Measurements from ENCODE around the gene PREX1. TPM values are rescaled to one million over a fixed set of nuclear protein-coding genes. Genes with fewer than 3 reads are reported as not detected.

PREX1 gene
- total and polyA plus RNA-seq, 3 donors from 2014 or later, result 18.0 to 36.5 (median 27.1) TPM

- Histone ChIP-seq H3K36me3 (ENCODE audit: low read depth, missing control alignments) (no peaks in the 10 kb centered on the region), H3K27ac (no peak overlapping the region), H3K9me3 (no peaks in the 10 kb centered on the region), H3K4me3 (no peak overlapping the region), H3K4me1 (no peaks in the 10 kb centered on the region), H3K27me3 (no peaks in the 10 kb centered on the region)
- intact Hi-C loops (cut with DNase I; ENCODE audit: low total_unique reads), result no loop called here
- DNase-seq, result no peak
- no peak for TF ChIP-seq POLR2A (IDR thresholded peaks at IDR 0.05)
- TF ChIP-seq CTCF (IDR thresholded peaks at IDR 0.05), result no peak
- WGBS, 2 donors, result 70 to 84% methylated on average over 8 to 10 of the region's 10 CpGs
Measured at GRCh38 chr20:48808382-48809034, 19.3 kb downstream of the PREX1 start.

GRCh38 chr20:48807586-48808381, 20.0 kb downstream of the PREX1 start:
- intact Hi-C loops (cut with DNase I; ENCODE audit: low total_unique reads), result no loop called here
- H3K27ac ChIP-seq, result no peak overlapping the region
- no peaks in the 10 kb centered on the region for H3K4me1 ChIP-seq
- no peak for TF ChIP-seq CTCF (IDR thresholded peaks at IDR 0.05)
- no peak for TF ChIP-seq POLR2A (IDR thresholded peaks at IDR 0.05)
- H3K4me3 ChIP-seq, result no peak overlapping the region
- 71 to 80% methylated on average over 8 to 13 of the region's 13 CpGs for WGBS, 2 donors
- H3K27me3 ChIP-seq, result no peaks in the 10 kb centered on the region
- H3K9me3 ChIP-seq, result no peaks in the 10 kb centered on the region
- H3K36me3 ChIP-seq (ENCODE audit: low read depth, missing control alignments), result no peaks in the 10 kb centered on the region
- DNase-seq, result peak; percentile 64

- DNase-seq, result no peak
- Histone ChIP-seq H3K27ac (no peak overlapping the region), H3K4me3 (no peak overlapping the region), H3K36me3 (ENCODE audit: low read depth, missing control alignments) (no peaks in the 10 kb centered on the region), H3K4me1 (no peaks in the 10 kb centered on the region), H3K9me3 (no peaks in the 10 kb centered on the region), H3K27me3 (no peaks in the 10 kb centered on the region)
- TF ChIP-seq CTCF (IDR thresholded peaks at IDR 0.05) (no peak), POLR2A (IDR thresholded peaks at IDR 0.05) (no peak)
- intact Hi-C loops (cut with DNase I; ENCODE audit: low total_unique reads), result no loop called here
- 97 to 100% methylated on average over 1 of the region's 1 CpG for WGBS, 2 donors
Measured at GRCh38 chr20:48807051-48807450, 20.7 kb downstream of the PREX1 start.

- Histone ChIP-seq H3K27ac (no peak overlapping the region), H3K36me3 (ENCODE audit: low read depth, missing control alignments) (no peaks in the 10 kb centered on the region), H3K4me1 (no peaks in the 10 kb centered on the region), H3K9me3 (no peaks in the 10 kb centered on the region), H3K27me3 (no peaks in the 10 kb centered on the region), H3K4me3 (no peak overlapping the region)
- WGBS, 2 donors, result 90 to 93% methylated on average over 4 to 5 of the region's 5 CpGs
- no peak for DNase-seq
- intact Hi-C loops (cut with DNase I; ENCODE audit: low total_unique reads), result no loop called here
- TF ChIP-seq CTCF (IDR thresholded peaks at IDR 0.05) (no peak), POLR2A (IDR thresholded peaks at IDR 0.05) (no peak)
Measured at GRCh38 chr20:48805716-48806115, 22.1 kb downstream of the PREX1 start.
